GM12878 (cell line): Measurements from ENCODE around the gene P4HA2. TPM values are rescaled to one million over a fixed set of nuclear protein-coding genes. Genes with fewer than 3 reads are reported as not detected.

Experiments
- ATAC-seq: fragments of 200-7000 bp; cut with Tn5 transposase; 3 replicates; pipeline ENCODE4 v1.9.1; 2020; ENCODE audit warnings: mild to moderate bottlenecking, moderate library complexity
- BruUV-seq: library from RNA; stranded (reverse); fragments of 400-500 nt; replicated peaks from 2 replicates; lab custom pipeline; 2021; lab: Mats Ljungman, UMichigan
- CTCF ChIA-PET: fragments of 300-600 bp; sonication (Branson Sonifier 250); formaldehyde crosslinking; extraction: SDS; loops from one replicate; lab custom pipeline; 2021; ENCODE audit warnings: inconsistent platforms; lab: Yijun Ruan, JAX
- POLR2A ChIA-PET: fragments of 350-600 bp; formaldehyde crosslinking; extraction: SDS; loops from one replicate; lab custom pipeline; 2021; ENCODE audit warnings: inconsistent platforms; lab: Charles Lee
- RAD21 ChIA-PET: fragments of 300-600 bp; sonication (Branson Sonifier 250); formaldehyde crosslinking; loops from one replicate; lab custom pipeline; 2023; ENCODE audit warnings: antibody characterized with exemption; ENCODE audit not compliant: unreplicated experiment; lab: Charles Lee
- SMC1A ChIA-PET: fragments of 300-600 bp; sonication (Branson Sonifier 250); formaldehyde crosslinking; loops from one replicate; lab custom pipeline; 2023; ENCODE audit not compliant: unreplicated experiment, uncharacterized antibody; lab: Charles Lee
- DNase-seq: peaks from one replicate; pipeline ENCODE4 v3.0.0-alpha.2; 2011; ENCODE audit warnings: low read depth, low spot score
- FAIRE-seq: peaks from 3 replicates; lab custom pipeline; 2011; peaks lifted over from hg19 to GRCh38; lab: Jason Lieb, UNC
- H2AFZ ChIP-seq: 2 replicates; pipeline ENCODE4 v1.6.0; 2011; ENCODE audit warnings: low read depth, low read length, control low read depth; ENCODE audit not compliant: control insufficient read depth
- H3K27ac ChIP-seq: 2 replicates; pipeline ENCODE4 v1.5.1; 2011; ENCODE audit warnings: control low read depth; ENCODE audit not compliant: control insufficient read depth, insufficient read depth
- H3K27me3 ChIP-seq, 2 experiments: replicated peaks in 1 of 2; 2 replicates each; pipeline versions ENCODE4 v1.6.0 to v1.6.1; 2011; ENCODE audit warnings: low read length in 1 of 2; ENCODE audit not compliant: control insufficient read depth in 2 of 2, insufficient read depth in 2 of 2
- H3K36me3 ChIP-seq, 2 experiments: 2 replicates each; pipeline ENCODE4 v1.5.1; 2011; ENCODE audit warnings: low read length in 1 of 2; ENCODE audit not compliant: control insufficient read depth in 2 of 2, insufficient read depth in 2 of 2
- H3K4me1 ChIP-seq: 2 replicates; pipeline ENCODE4 v1.6.1; 2011; ENCODE audit warnings: mild to moderate bottlenecking, low read length, moderate library complexity, mixed read lengths; ENCODE audit not compliant: control insufficient read depth, insufficient read depth
- H3K4me2 ChIP-seq: 2 replicates; pipeline ENCODE4 v1.6.0; 2011; ENCODE audit warnings: control low read depth; ENCODE audit not compliant: control insufficient read depth, insufficient read depth
- H3K4me3 ChIP-seq: fragments of 200-600 bp; sonication (generic); 2 replicates; pipeline ENCODE4 v1.5.1; 2016
- H3K79me2 ChIP-seq: 2 replicates; pipeline ENCODE4 v1.6.0; 2011; ENCODE audit warnings: low read length; ENCODE audit not compliant: control insufficient read depth, insufficient read depth
- H3K9ac ChIP-seq: 2 replicates; pipeline ENCODE4 v1.8.0; 2011; ENCODE audit warnings: low read length, control low read depth, mixed read lengths; ENCODE audit not compliant: control insufficient read depth, insufficient read depth
- H3K9me3 ChIP-seq: replicated peaks from 3 replicates; pipeline ENCODE4 v1.5.1; 2011; ENCODE audit warnings: mild to moderate bottlenecking, low read length; ENCODE audit not compliant: control insufficient read depth, insufficient read depth
- H4K20me1 ChIP-seq: 2 replicates; pipeline ENCODE4 v1.6.0; 2011; ENCODE audit not compliant: control insufficient read depth, insufficient read depth
- ATF3 ChIP-seq: IDR thresholded peaks from 2 replicates; pipeline ENCODE4 v1.6.1; 2011; ENCODE audit warnings: low read depth, mild to moderate bottlenecking, low read length, moderate library complexity, borderline replicate concordance; ENCODE audit errors: extremely low read depth
- BCLAF1 ChIP-seq: fragments of 450-650 bp; IDR thresholded peaks from 2 replicates; pipeline ENCODE4 v1.6.1; 2017; ENCODE audit warnings: antibody characterized with exemption, mild to moderate bottlenecking, moderate library complexity
- DPF2 ChIP-seq: fragments of 450-650 bp; IDR thresholded peaks from 2 replicates; pipeline ENCODE4 v1.6.1; 2017; ENCODE audit warnings: mild to moderate bottlenecking
- GABPA ChIP-seq: IDR thresholded peaks from 2 replicates; pipeline ENCODE4 v1.6.1; 2014; ENCODE audit warnings: antibody characterized with exemption, low read depth, mild to moderate bottlenecking, inconsistent platforms
- IKZF1 ChIP-seq: fragments of 450-650 bp; conservative IDR thresholded peaks from 2 replicates; pipeline ENCODE4 v1.6.1; 2017; ENCODE audit warnings: antibody characterized with exemption, mild to moderate bottlenecking
- RAD51 ChIP-seq: fragments of 450-650 bp; IDR thresholded peaks from 2 replicates; pipeline ENCODE4 v1.6.1; 2016; ENCODE audit warnings: moderate library complexity, mild to moderate bottlenecking, inconsistent platforms
- SKIL ChIP-seq: fragments of 450-650 bp; IDR thresholded peaks from 2 replicates; pipeline ENCODE4 v1.6.1; 2017; ENCODE audit warnings: mild to moderate bottlenecking, low read depth, inconsistent platforms; ENCODE audit not compliant: poor library complexity, severe bottlenecking
- SMAD5 ChIP-seq: IDR thresholded peaks from 2 replicates; pipeline ENCODE4 v1.6.1; 2016; ENCODE audit warnings: antibody characterized with exemption, low read depth
- SP1 ChIP-seq: IDR thresholded peaks from one replicate; pipeline ENCODE4 v1.6.1; 2011; ENCODE audit warnings: low read depth, low read length
- USF2 ChIP-seq: IDR thresholded peaks from 2 replicates; pipeline ENCODE4 v1.6.1; 2011; ENCODE audit warnings: low read depth, low read length, improper control_type of control experiment, borderline replicate concordance
- ZBTB11 ChIP-seq: fragments of 450-650 bp; formaldehyde crosslinking; IDR thresholded peaks from 2 replicates; pipeline ENCODE4 v1.5.0; 2022; ENCODE audit warnings: mild to moderate bottlenecking, missing genetic modification characterization
- WGBS: methylation state at CpG from one replicate; pipeline ENCODE4 v1.1.6; 2016; ENCODE audit warnings: low lambda C conversion rate; ENCODE audit not compliant: insufficient replicate concordance, insufficient coverage; ENCODE audit errors: missing lambda C conversion rate; 5-methylcytosine and 5-hydroxymethylcytosine counted together
- in situ Hi-C: fragments of 300-500 bp; cut with MboI; formaldehyde crosslinking; loops from 9 replicates; pipeline ENCODE4 v1.14.3; 2018; ENCODE audit warnings: mixed read lengths
- intact Hi-C: fragments of 100-400 bp; cut with micrococcal nuclease; formaldehyde crosslinking; loops from one replicate; pipeline ENCODE4 v1.14.2; 2022; ENCODE audit not compliant: unreplicated experiment
- polyA plus RNA-seq, 11 experiments: library from polyadenylated mRNA; depleted of rRNA in 4 of 11; unstranded in 6 of 11; stranded (reverse) in 5 of 11; fragments of >200 nt; fragmentation: Nextera tagmentation in 4 of 11; fragmentation: Illumina TruSeq in 1 of 11; extraction: Ambion mirVana in 4 of 11; extraction: Trizol in 1 of 11; gene quantifications; 1 replicate in 1 of 11; 2 replicates in 10 of 11; pipeline versions ENCODE4 v1.2.1 to v1.2.3, GENCODE V29; 2011 to 2016; ENCODE audit warnings: inconsistent platforms in 2 of 11, missing spikeins in 2 of 11, low read depth in 1 of 11
- total RNA-seq, 4 experiments: library from RNA; depleted of rRNA in 3 of 4; stranded (reverse); fragments of >200 nt in 3 of 4; fragmentation: Illumina TruSeq in 1 of 4; extraction: Trizol in 1 of 4; gene quantifications; 2 replicates each; pipeline versions ENCODE4 v1.2.1 to v1.2.3, GENCODE V29; 2013 to 2021

The P4HA2 gene
- total and polyA plus RNA-seq, 10 of the 15 experiments (the other 5 are each of a cell fraction or from before 2014, with no cell fraction given): 4.7 to 10.9 (median 7.5) TPM

- no peak for TF ChIP-seq RAD51
- TF ChIP-seq, all 136 proteins: peak for 0
These were observed 46.6 kb upstream of the P4HA2 start (continued) for GRCh38 chr5:132274050-132274792.

GRCh38 chr5:132273631-132274030 lies 46.0 kb upstream of the P4HA2 start:
- BruUV-seq: no TSS peak
- in situ Hi-C loops (no loop called here), intact Hi-C loops (loop anchor here (5.0 kb wide), 2 partner anchors 99 to 229 kb away; no protein-coding TSS in a partner anchor)
- Histone ChIP-seq H3K9me3 (no peaks in the 10 kb centered on the region), H3K36me3 (no peaks in the 10 kb centered on the region), H3K27me3 (no peaks in the 10 kb centered on the region; a peak in 1 of 4 replicates), H3K9ac (no peak overlapping the region), H2AFZ (no peak overlapping the region), H3K4me2 (no peak overlapping the region), H3K79me2 (no peaks in the 10 kb centered on the region), H3K27ac (no peak overlapping the region), H4K20me1 (no peaks in the 10 kb centered on the region), H3K4me1 (peaks cover 19% of the 10 kb centered on the region), H3K4me3 (no peak overlapping the region)
- SMC1A ChIA-PET: interaction anchor here (1.0 to 3.7 kb wide), 3 partner anchors 35 to 105 kb away, joined by 3 to 14 read pairs (median 4); no protein-coding TSS in a partner anchor
- FAIRE-seq (no peak), ATAC-seq (no peak), DNase-seq (no peak)
- RAD21 ChIA-PET: interaction anchor here (1.9 kb wide), 1 partner anchor 95 kb away, joined by 7 read pairs; the partner anchor contains the start of gene SLC22A5
- CTCF ChIA-PET: interaction anchor here (0.6 to 4.5 kb wide), 14 partner anchors 10 to 517 kb away, joined by 3 to 23 read pairs (median 4); partner anchors contain the start of genes SLC22A4 and SLC22A5
- POLR2A ChIA-PET: no interaction called here
- 41% methylated on average over 2 of the region's 2 CpGs for WGBS
- TF ChIP-seq DPF2 (no peak), ATF3 (no peak), USF2 (no peak), SP1 (no peak), GABPA (no peak), ZBTB11 (CRISPR knock-in tag) (no peak), BCLAF1 (no peak), IKZF1 (no peak), SKIL (no peak), SMAD5 (no peak)
